Measurements from ENCODE around the gene FNDC10.

DNA sequence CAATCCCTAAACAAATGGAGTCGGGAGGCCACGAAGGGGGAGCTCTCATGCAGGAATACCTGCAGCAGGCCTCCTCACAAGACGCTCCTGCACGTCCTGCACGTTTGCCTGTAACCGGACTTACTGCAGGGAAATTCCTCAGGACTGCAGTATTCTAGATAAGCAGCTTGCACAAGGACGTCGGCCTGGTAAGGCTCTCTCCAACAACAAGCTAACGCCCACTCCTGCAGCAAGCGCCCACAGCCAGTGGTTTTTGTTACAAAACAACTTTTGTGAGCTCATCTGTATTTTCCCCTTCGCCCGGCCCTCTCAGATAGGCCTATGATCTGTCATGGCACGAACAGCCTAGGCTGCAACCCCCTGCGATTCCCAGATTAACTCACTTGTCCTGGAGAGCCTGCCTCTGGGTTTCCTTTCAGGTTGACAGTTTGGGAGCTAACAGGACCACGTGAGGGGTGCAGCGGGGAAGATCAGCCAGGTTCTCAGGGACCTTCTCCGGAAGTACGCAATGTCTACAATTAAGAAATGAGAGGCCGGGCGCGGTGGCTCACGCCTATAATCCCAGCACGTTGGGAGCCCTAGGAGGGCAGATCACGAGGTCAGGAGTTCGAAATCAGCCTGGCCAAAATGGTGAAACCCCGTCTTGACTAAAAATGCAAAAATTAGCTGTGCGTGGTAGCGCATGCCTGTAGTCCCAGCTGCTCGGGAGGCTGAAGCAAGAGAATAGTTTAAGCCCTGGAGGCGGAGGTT is 14.4 kb upstream of the FNDC10 start:
- TF ChIP-seq EP300 (IDR thresholded peaks at IDR 0.05; ENCODE audit: borderline replicate concordance): no peak
- TF ChIP-seq FOXM1 (IDR thresholded peaks at IDR 0.05; ENCODE audit: borderline replicate concordance, low read depth): no peak
- no peak for TF ChIP-seq TAF1 (IDR thresholded peaks at IDR 0.05; ENCODE audit: low read depth)
- no peak for TF ChIP-seq EGR1 (IDR thresholded peaks at IDR 0.05)
- TF ChIP-seq TEAD4 (IDR thresholded peaks at IDR 0.05): no peak
- no peak for TF ChIP-seq CEBPB (IDR thresholded peaks at IDR 0.05)
- TF ChIP-seq ZBTB7A (IDR thresholded peaks at IDR 0.05; ENCODE audit: low read depth): no peak
- TF ChIP-seq, protein P1, sequence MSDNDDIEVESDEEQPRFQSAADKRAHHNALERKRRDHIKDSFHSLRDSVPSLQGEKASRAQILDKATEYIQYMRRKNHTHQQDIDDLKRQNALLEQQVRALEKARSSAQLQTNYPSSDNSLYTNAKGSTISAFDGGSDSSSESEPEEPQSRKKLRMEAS (IDR thresholded peaks at IDR 0.05): no peak
- no peak for TF ChIP-seq RAD21 (IDR thresholded peaks at IDR 0.05; ENCODE audit: low read depth)
- no peak for TF ChIP-seq YY1 (IDR thresholded peaks at IDR 0.05; ENCODE audit: low read depth)
- TF ChIP-seq CREB1 (IDR thresholded peaks at IDR 0.05; ENCODE audit: low read depth): no peak
- no peak for TF ChIP-seq NFIC (IDR thresholded peaks at IDR 0.05)
- TF ChIP-seq, protein P2, sequence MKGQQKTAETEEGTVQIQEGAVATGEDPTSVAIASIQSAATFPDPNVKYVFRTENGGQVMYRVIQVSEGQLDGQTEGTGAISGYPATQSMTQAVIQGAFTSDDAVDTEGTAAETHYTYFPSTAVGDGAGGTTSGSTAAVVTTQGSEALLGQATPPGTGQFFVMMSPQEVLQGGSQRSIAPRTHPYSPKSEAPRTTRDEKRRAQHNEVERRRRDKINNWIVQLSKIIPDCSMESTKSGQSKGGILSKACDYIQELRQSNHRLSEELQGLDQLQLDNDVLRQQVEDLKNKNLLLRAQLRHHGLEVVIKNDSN (IDR thresholded peaks at IDR 0.05): no peak

Measured in Ishikawa (cell line).